GM19455 (cell line): ENCODE measurements around the gene AKAIN1.

Source experiments
- ATAC-seq: cut with Tn5 transposase; IDR thresholded peaks from one replicate; pipeline ENCODE4 v1.9.1; 2021; ENCODE audit not compliant: unreplicated experiment

AKAIN1 gene

DNA sequence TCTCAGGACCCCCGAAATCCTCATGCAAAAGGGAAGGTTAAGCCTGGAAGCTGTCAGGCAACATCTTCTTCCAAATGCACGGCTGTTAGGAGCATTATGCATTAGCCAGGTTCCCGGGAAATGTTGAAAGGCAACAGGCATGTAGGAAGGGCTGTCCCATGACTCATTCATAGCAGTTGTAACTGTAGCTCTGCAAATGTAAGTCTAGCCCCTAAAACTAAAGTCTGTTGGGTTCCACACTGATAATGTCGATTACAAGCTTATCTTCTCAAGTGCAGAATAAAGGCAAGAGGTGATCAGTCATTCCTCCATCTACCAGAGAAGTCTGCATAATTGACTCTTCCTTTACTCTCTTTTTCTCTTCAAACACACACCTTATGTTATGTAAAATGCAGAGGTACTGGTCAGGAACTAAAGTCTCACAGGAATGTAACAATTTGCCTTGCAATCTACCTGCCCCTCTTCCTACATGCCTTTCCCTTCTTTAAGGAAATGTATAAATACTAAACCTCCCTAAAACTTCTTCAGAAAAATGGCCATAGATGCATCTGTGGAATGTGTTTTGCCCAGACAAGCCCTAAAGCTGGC is 99.8 kb downstream of the AKAIN1 start:
- ATAC-seq, result no peak

GRCh38 chr18:5095239-5095638 is 101.8 kb downstream of the AKAIN1 start:
- no peak for ATAC-seq

DNA sequence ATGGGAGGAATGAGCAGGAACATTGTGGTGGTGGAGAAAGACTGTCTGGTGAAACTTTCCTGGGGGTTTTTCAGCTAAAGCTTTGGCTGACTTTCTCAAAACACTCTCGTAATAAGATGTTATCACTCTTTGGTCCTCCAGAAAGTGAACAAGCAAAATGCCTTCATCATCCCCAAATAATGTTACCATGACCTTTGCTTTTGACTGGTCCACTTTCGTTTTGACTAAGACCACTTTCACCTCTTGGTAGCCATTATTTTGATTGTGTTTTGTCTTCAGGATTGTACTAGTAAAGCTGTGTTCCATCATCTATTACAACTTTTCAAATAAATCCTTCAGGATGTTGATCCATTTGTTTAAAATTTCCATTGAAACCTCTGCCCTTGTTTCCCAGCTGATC is 103.2 kb downstream of the AKAIN1 start:
- no peak for ATAC-seq
